Endothelial cell (in vitro differentiated cells): ENCODE data around the gene HNRNPLL. TPM values are rescaled to one million over a fixed set of nuclear protein-coding genes. Genes with fewer than 3 reads are reported as not detected.
"Not testable (repeated sequence)": the region's sequence is repeated elsewhere in the genome, so short reads cannot be mapped to it uniquely, and the experiment has no call there.

Experiments
- DNase-seq: peaks from one replicate; pipeline ENCODE4 v3.0.0; 2021; ENCODE audit warnings: low spot score
- H3K27ac Mint-ChIP-seq: one replicate; pipeline ENCODE4 v1.8.0; 2021; ENCODE audit warnings: mixed read lengths, inconsistent platforms; ENCODE audit not compliant: unreplicated experiment
- H3K27me3 Mint-ChIP-seq: one replicate; pipeline ENCODE4 v1.8.0; 2021; ENCODE audit warnings: mild to moderate bottlenecking, moderate library complexity, mixed read lengths, inconsistent platforms; ENCODE audit not compliant: unreplicated experiment
- H3K36me3 Mint-ChIP-seq: one replicate; pipeline ENCODE4 v1.8.0; 2021; ENCODE audit warnings: mild to moderate bottlenecking, low read depth, mixed read lengths, inconsistent platforms; ENCODE audit not compliant: unreplicated experiment
- H3K4me1 Mint-ChIP-seq: one replicate; pipeline ENCODE4 v1.8.0; 2021; ENCODE audit warnings: mild to moderate bottlenecking, mixed read lengths, inconsistent platforms; ENCODE audit not compliant: unreplicated experiment
- H3K4me3 Mint-ChIP-seq: one replicate; pipeline ENCODE4 v1.8.0; 2021; ENCODE audit warnings: mild to moderate bottlenecking, mixed read lengths, inconsistent platforms; ENCODE audit not compliant: unreplicated experiment
- H3K9me3 Mint-ChIP-seq: one replicate; pipeline ENCODE4 v1.8.0; 2021; ENCODE audit warnings: mixed read lengths, inconsistent platforms; ENCODE audit not compliant: unreplicated experiment
- total RNA-seq: library from RNA; stranded (reverse); fragmentation: NEBNext Ultra II Directional; extraction: Animal tissue kit (Norgen Biotek cat#: 25700); gene quantifications from one replicate; pipeline ENCODE4 v1.2.1, GENCODE V29; 2021; ENCODE audit not compliant: unreplicated experiment
- TF ChIP-seq, protein P1 (sequence below): fragments of 200-600 bp; sonication (generic); IDR thresholded peaks from one replicate; pipeline ENCODE4 v1.5.0; 2021; ENCODE audit warnings: antibody characterized with exemption; ENCODE audit not compliant: unreplicated experiment

The HNRNPLL gene
- total RNA-seq, 1 donor from 2014 or later, result 57.1 TPM

DNA sequence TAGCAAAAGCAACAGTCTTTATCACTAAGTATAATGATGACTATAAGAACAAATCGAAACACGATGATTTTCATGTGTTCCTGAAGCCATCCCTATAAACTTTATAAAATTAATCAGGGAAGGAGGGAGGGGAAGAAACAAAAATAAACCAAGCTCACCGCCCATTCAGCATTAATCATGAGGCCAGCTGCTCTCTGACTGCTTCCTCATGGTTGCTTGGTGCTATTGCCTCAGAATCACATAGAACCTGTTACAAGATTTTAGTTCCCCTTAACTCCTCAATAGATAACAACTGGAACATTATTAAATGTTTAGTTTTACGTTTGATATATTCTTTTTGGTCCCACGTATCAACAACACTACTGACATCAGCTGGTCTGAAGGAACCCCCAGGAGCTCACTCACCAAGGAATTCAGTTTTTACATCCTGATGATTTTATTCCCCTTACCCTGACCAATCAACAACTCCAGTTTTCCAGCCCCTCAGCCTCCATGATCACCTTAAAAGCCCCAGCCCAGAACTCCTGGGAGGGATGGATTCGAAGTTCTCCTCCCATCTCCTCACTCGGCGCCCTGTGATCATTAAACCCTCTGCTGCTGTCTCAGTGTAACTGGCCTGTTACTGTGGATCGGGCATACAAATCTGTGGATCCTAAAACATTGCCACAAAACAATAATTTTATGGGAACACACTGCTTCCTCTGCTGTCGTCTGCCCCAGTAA, 10.6 kb upstream of the HNRNPLL start:
- H3K27me3 Mint-ChIP-seq, result no peaks in the 10 kb centered on the region
- H3K4me1 Mint-ChIP-seq, result no peaks in the 10 kb centered on the region
- no peak overlapping the region for H3K27ac Mint-ChIP-seq
- H3K4me3 Mint-ChIP-seq, result no peak overlapping the region
- no peak for DNase-seq
- TF ChIP-seq, protein P1, sequence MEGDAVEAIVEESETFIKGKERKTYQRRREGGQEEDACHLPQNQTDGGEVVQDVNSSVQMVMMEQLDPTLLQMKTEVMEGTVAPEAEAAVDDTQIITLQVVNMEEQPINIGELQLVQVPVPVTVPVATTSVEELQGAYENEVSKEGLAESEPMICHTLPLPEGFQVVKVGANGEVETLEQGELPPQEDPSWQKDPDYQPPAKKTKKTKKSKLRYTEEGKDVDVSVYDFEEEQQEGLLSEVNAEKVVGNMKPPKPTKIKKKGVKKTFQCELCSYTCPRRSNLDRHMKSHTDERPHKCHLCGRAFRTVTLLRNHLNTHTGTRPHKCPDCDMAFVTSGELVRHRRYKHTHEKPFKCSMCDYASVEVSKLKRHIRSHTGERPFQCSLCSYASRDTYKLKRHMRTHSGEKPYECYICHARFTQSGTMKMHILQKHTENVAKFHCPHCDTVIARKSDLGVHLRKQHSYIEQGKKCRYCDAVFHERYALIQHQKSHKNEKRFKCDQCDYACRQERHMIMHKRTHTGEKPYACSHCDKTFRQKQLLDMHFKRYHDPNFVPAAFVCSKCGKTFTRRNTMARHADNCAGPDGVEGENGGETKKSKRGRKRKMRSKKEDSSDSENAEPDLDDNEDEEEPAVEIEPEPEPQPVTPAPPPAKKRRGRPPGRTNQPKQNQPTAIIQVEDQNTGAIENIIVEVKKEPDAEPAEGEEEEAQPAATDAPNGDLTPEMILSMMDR, result no peak
- H3K9me3 Mint-ChIP-seq, result no peaks in the 10 kb centered on the region
- no peaks in the 10 kb centered on the region for H3K36me3 Mint-ChIP-seq

DNA sequence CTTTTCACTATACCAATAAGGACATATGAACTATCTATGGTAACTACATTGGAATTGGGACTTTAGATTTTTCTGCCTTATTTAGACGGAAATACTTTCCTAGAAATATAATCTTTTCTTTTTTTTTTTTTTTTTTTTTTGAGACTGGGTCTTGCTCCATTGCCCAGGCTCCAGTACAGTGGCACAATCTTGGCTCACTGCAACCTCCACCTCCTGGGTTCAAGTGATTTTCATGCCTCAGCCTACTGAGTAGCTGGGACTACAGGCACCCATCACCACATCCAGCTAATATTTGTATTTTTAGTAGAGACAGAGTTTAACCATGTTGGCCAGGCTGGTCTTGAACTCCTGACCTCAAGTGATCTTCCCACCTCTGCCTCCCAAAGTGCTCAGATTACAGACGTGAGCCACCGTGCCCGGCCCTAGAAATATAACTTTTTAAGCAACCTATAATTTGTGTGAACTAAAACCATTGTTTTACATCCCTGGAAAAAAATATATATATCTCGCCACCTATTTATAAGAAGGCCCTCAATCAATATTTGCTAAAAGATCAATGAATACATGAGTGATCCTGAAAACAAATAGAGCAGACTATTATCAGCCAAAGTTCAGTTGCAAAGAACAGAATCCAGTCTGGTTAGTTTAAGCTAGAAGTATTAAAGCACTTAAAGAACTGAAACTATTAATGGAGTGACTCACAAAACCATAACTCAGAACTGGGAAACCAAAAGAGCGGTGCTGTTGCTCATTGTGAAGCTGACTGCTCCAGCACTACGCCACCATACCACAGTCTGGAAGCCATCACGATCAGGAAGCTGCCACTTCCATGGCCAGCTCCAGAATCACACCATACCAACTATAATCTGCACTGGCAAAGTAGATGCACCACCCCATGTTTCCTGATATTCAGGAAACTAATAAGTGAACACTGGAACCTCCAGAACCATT, 8.4 kb upstream of the HNRNPLL start:
- H3K9me3 Mint-ChIP-seq, result no peaks in the 10 kb centered on the region
- TF ChIP-seq, protein P1, result no peak
- no peaks in the 10 kb centered on the region for H3K27me3 Mint-ChIP-seq
- H3K4me3 Mint-ChIP-seq, result no peak overlapping the region
- no peak for DNase-seq
- no peaks in the 10 kb centered on the region for H3K36me3 Mint-ChIP-seq
- H3K4me1 Mint-ChIP-seq, result no peaks in the 10 kb centered on the region
- H3K27ac Mint-ChIP-seq, result no peak overlapping the region

DNA sequence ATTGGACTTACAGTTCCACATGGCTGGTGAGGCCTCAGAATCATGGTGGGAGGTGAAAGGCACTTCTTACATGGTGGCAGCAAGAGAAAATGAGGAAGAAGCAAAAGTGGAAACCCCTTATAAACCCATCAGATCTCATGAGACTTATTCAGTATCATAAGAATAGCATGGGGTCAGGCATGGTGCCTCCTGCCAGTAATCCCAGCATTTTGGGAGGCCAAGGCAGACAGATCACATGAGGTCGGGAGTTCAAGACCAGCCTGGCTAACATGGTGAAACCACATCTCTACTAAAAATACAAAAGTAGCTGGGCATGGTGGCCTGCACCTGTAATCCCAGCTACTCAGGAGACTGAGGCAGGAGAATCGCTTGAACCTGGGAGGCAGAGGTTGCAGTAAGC, 6.5 kb upstream of the HNRNPLL start:
- H3K27me3 Mint-ChIP-seq, result not testable (repeated sequence)

DNA sequence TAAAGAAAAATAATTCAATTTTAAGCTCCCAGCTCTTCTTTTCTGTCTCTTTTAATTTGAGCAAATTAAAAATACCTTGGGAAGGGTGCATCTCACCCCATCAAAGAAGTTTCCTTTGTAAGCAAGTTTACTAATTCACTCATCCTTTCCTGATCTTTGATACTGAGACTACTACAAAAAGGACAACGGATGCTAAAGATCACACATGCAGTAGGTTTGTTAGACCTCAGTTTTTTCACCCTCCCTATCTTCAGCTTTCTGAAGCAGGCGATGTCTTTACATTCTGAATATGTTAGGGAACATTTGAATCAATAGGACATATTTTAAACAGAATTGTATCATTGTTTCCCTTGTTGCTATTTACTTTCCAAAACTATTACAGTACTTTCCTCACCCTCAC, 6.0 kb upstream of the HNRNPLL start:
- H3K4me1 Mint-ChIP-seq, result peaks cover 5% of the 10 kb centered on the region
- H3K27ac Mint-ChIP-seq, result no peak overlapping the region
- H3K4me3 Mint-ChIP-seq, result no peak overlapping the region
- H3K36me3 Mint-ChIP-seq, result peaks cover 4% of the 10 kb centered on the region
- no peak for DNase-seq
- no peaks in the 10 kb centered on the region for H3K9me3 Mint-ChIP-seq
- TF ChIP-seq, protein P1, result no peak
- H3K27me3 Mint-ChIP-seq, result peaks cover 2% of the 10 kb centered on the region

More for the DNA sequence above, 6.5 kb upstream of the HNRNPLL start:
- not testable (repeated sequence) for H3K36me3 Mint-ChIP-seq, H3K9me3 Mint-ChIP-seq, H3K4me3 Mint-ChIP-seq, DNase-seq, H3K4me1 Mint-ChIP-seq, H3K27ac Mint-ChIP-seq

DNA sequence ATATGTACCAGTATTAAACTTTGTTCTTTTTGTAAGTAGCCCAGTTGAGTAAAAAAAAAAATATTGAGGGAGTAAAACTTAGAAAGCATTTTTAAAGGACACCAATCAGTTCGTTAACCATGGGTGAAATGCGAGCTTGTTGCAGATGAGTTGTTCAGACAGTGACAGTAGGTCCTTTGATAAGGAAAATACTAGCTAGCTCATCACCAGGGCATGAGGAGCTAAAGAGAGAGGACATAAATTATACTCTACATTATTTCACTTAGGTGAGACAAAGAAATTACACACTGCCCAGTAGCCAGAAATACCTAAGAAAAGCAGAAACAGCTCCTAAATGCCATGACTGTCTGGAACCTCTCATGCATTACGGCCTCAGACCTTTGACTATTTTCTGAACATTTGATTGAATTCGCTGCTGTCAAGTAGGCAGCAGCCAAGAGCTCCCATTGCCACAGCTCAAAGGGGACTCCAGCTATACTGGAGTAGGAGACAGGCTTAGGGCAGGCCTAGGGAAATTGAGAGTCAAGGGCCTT, 2.6 kb upstream of the HNRNPLL start:
- Mint-ChIP-seq H3K27me3 (peaks cover 8% of the 10 kb centered on the region), H3K4me3 (no peak overlapping the region), H3K4me1 (peaks cover 16% of the 10 kb centered on the region), H3K36me3 (peaks cover 7% of the 10 kb centered on the region), H3K27ac (no peak overlapping the region), H3K9me3 (no peaks in the 10 kb centered on the region)
- no peak for DNase-seq
- TF ChIP-seq, protein P1, result no peak
